Lower lobe of right lung (tissue), 2 donors: ENCODE results near the gene FAM174C. TPM values are rescaled to one million over a fixed set of nuclear protein-coding genes. Genes with fewer than 3 reads are reported as not detected.
A peak's percentile ranks its signal among the peaks of the same experiment; 100 is the strongest.

Source experiments
- ATAC-seq, 2 donors: fragments of 200-7000 bp; cut with Tn5 transposase; one replicate each; pipeline ENCODE4 v1.9.1; 2020 to 2022; ENCODE audit warnings: mild to moderate bottlenecking in 2 of 2, moderate library complexity in 2 of 2
- DNase-seq: peaks from one replicate; pipeline ENCODE4 v3.0.0-alpha.2; 2020
- H3K27ac ChIP-seq: fragments of 200-600 bp; one replicate; pipeline ENCODE4 v1.8.0; 2022
- H3K27me3 ChIP-seq: fragments of 200-600 bp; one replicate; pipeline ENCODE4 v1.8.0; 2022; ENCODE audit warnings: low read depth
- H3K36me3 ChIP-seq: fragments of 200-600 bp; one replicate; pipeline ENCODE4 v1.8.0; 2022; ENCODE audit warnings: mild to moderate bottlenecking
- H3K4me1 ChIP-seq: fragments of 200-600 bp; one replicate; pipeline ENCODE4 v1.8.0; 2022
- H3K4me3 ChIP-seq: fragments of 200-600 bp; one replicate; pipeline ENCODE4 v1.8.0; 2022; ENCODE audit warnings: mild to moderate bottlenecking
- H3K9me3 ChIP-seq: fragments of 200-600 bp; one replicate; pipeline ENCODE4 v1.8.0; 2022
- CTCF ChIP-seq: fragments of 200-600 bp; IDR thresholded peaks from one replicate; pipeline ENCODE4 v1.8.0; 2022; ENCODE audit warnings: antibody characterized with exemption, mild to moderate bottlenecking
- intact Hi-C: fragments of 100-400 bp; cut with DNase I; formaldehyde crosslinking; loops from one replicate; pipeline ENCODE4 v1.11.0; 2022
- total RNA-seq: library from RNA; stranded (reverse); fragmentation: NEBNext Ultra II Directional; extraction: Animal tissue kit (Norgen Biotek cat#: 25700); gene quantifications from one replicate; pipeline ENCODE4 v1.2.1, GENCODE V29; 2021
- donor health status: DM: no; HTN: yes; CAD: no; lungs with severe emphysema.

The FAM174C gene
- total RNA-seq, 1 donor from 2014 or later = 43.5 TPM

- H3K9me3 ChIP-seq = no peaks in the 10 kb centered on the region
- peak overlapping the region; percentile 80 for H3K4me3 ChIP-seq
- peaks cover 56% of the 10 kb centered on the region for H3K4me1 ChIP-seq
- H3K27me3 ChIP-seq = peaks cover 9% of the 10 kb centered on the region
- peaks cover 4% of the 10 kb centered on the region for H3K36me3 ChIP-seq
- intact Hi-C loops = no loop called here
- peak; percentile 91 for TF ChIP-seq CTCF
- H3K27ac ChIP-seq = peak overlapping the region; percentile 65
- ATAC-seq (peak; percentile 60 to 77), DNase-seq (peak; percentile 89)
These were observed 35.3 kb upstream of the FAM174C start for GRCh38 chr19:1239796-1240737.

- Histone ChIP-seq H3K27ac (peak overlapping the region; percentile 91), H3K27me3 (peaks cover 9% of the 10 kb centered on the region), H3K9me3 (no peaks in the 10 kb centered on the region), H3K4me1 (peaks cover 64% of the 10 kb centered on the region), H3K4me3 (peak overlapping the region; percentile 80), H3K36me3 (peaks cover 4% of the 10 kb centered on the region)
- DNase-seq (no peak), ATAC-seq (no peak)
- intact Hi-C loops = no loop called here
- no peak for TF ChIP-seq CTCF
These were observed 34.4 kb upstream of the FAM174C start for GRCh38 chr19:1240925-1241324.

DNA sequence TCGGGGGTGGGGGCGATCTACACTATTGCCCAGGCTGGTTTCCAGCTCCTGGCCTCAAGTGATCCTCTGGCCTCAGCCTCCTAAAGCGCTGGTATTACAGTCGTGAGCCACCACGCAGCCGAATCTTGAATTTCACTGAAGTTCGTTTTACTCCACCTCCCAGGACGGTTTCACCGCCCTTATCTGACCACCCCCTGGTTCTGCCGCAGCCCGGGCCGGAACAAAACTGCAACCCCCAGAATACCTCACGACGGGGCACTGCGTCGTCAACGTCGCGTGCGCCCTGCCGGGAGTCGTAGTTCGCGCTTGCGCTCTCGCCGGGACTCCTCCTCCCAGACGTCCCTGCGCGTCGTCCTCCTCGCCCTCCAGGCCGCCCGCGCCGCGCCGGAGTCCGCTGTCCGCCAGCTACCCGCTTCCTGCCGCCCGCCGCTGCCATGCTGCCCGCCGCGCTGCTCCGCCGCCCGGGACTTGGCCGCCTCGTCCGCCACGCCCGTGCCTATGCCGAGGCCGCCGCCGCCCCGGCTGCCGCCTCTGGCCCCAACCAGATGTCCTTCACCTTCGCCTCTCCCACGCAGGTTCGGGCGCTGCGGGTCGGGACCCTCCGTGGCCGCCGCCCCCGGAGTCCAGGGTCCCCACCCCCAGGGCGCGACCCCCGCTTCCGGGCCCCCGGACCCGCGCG, 33.8 kb upstream of the FAM174C start, which contains the start of gene ATP5F1D:
ATP5F1D (plus strand) TSS at position 335 of the 679 bp plus-strand sequence; CDS start at position 435, 100 bp downstream.
- intact Hi-C loops = no loop called here
- peak; percentile 79 to 82 for ATAC-seq
- DNase-seq = peak; percentile 96
- H3K4me3 ChIP-seq = peak within 1 kb of the TSS; percentile 80
- peaks cover 4% of the 10 kb centered on the region for H3K27me3 ChIP-seq
- H3K27ac ChIP-seq = peak within 1 kb of the TSS; percentile 91
- no peaks in the 10 kb centered on the region for H3K9me3 ChIP-seq
- peaks cover 67% of the 10 kb centered on the region for H3K4me1 ChIP-seq
- no peak for TF ChIP-seq CTCF
- H3K36me3 ChIP-seq = peaks cover 4% of the 10 kb centered on the region

GRCh38 chr19:1243768-1244692, 31.3 kb upstream of the FAM174C start:
- peak overlapping the region; percentile 81 for H3K27ac ChIP-seq
- H3K36me3 ChIP-seq = peaks cover 4% of the 10 kb centered on the region
- peak; percentile 98 for TF ChIP-seq CTCF
- intact Hi-C loops = no loop called here
- peak; percentile 60 to 71 for ATAC-seq
- DNase-seq = peak; percentile 91
- peak overlapping the region; percentile 42 for H3K4me3 ChIP-seq
- H3K27me3 ChIP-seq = no peaks in the 10 kb centered on the region
- peaks cover 69% of the 10 kb centered on the region for H3K4me1 ChIP-seq
- H3K9me3 ChIP-seq = no peaks in the 10 kb centered on the region
